Measurements from ENCODE around the gene SAP25. TPM values are rescaled to one million over a fixed set of nuclear protein-coding genes. Genes with fewer than 3 reads are reported as not detected.

Gene SAP25
- total RNA-seq, 1 experiment from 2014 or later = 3.0 TPM

- POLR2A ChIA-PET = interaction anchor here (0.6 to 1.1 kb wide), 2 partner anchors 39 to 317 kb away, joined by 3 to 4 read pairs; partner anchors contain the start of genes MOSPD3 and UFSP1
- intact Hi-C loops (cut with micrococcal nuclease; ENCODE audit: unreplicated experiment) = no loop called here
- ATAC-seq (no peak), DNase-seq (ENCODE audit: low read depth, low spot score) (no peak)
- no TSS peak for BruUV-seq (replicated peaks)
- H3K27me3 ChIP-seq (ENCODE audit: control insufficient read depth, insufficient read depth, low read length) = no peaks in the 10 kb centered on the region
- no peaks in the 10 kb centered on the region for H3K9me3 ChIP-seq (ENCODE audit: control insufficient read depth, insufficient read depth, low read depth, low read length)
- no peak overlapping the region for H3K27ac ChIP-seq (ENCODE audit: low read length)
- H3K4me1 ChIP-seq (ENCODE audit: control insufficient read depth, insufficient read depth, low read length) = peaks cover 27% of the 10 kb centered on the region
- in situ Hi-C loops (cut with HindIII; ENCODE audit: low pct_unique_long_range_greater_than_20kb, low sequenced_read_pairs) = no loop called here
- CTCF ChIA-PET = interaction anchor here (0.6 kb wide), 1 partner anchor 83 kb away, joined by 3 read pairs; the partner anchor contains the start of gene ACTL6B
- TF ChIP-seq POLR2AphosphoS5 (IDR thresholded peaks at IDR 0.05; ENCODE audit: low read depth, low read length) (no peak), SIN3A (IDR thresholded peaks at IDR 0.05; ENCODE audit: borderline replicate concordance, insufficient read depth, low read depth, low read length) (no peak), CTCF (IDR thresholded peaks at IDR 0.05) (no peak), TCF7L2 (IDR thresholded peaks at IDR 0.05; ENCODE audit: low read depth, low read length) (no peak)
- TF ChIP-seq, protein P1, sequence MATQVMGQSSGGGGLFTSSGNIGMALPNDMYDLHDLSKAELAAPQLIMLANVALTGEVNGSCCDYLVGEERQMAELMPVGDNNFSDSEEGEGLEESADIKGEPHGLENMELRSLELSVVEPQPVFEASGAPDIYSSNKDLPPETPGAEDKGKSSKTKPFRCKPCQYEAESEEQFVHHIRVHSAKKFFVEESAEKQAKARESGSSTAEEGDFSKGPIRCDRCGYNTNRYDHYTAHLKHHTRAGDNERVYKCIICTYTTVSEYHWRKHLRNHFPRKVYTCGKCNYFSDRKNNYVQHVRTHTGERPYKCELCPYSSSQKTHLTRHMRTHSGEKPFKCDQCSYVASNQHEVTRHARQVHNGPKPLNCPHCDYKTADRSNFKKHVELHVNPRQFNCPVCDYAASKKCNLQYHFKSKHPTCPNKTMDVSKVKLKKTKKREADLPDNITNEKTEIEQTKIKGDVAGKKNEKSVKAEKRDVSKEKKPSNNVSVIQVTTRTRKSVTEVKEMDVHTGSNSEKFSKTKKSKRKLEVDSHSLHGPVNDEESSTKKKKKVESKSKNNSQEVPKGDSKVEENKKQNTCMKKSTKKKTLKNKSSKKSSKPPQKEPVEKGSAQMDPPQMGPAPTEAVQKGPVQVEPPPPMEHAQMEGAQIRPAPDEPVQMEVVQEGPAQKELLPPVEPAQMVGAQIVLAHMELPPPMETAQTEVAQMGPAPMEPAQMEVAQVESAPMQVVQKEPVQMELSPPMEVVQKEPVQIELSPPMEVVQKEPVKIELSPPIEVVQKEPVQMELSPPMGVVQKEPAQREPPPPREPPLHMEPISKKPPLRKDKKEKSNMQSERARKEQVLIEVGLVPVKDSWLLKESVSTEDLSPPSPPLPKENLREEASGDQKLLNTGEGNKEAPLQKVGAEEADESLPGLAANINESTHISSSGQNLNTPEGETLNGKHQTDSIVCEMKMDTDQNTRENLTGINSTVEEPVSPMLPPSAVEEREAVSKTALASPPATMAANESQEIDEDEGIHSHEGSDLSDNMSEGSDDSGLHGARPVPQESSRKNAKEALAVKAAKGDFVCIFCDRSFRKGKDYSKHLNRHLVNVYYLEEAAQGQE (IDR thresholded peaks at IDR 0.05; ENCODE audit: insufficient read depth in 1 of 2, low read depth in 2 of 2, low read length in 1 of 2) = no peak
- H3K4me3 ChIP-seq (ENCODE audit: low read depth in 2 of 2, low read length in 2 of 2) = no peak overlapping the region
- no peaks in the 10 kb centered on the region for H3K36me3 ChIP-seq (ENCODE audit: control insufficient read depth, insufficient read depth, low read length)
Observed at GRCh38 chr7:100572949-100573675, 588 bp downstream of the SAP25 start.

GRCh38 chr7:100572281-100572948, 1.3 kb downstream of the SAP25 start:
- ATAC-seq = no peak
- no peaks in the 10 kb centered on the region for H3K36me3 ChIP-seq (ENCODE audit: control insufficient read depth, insufficient read depth, low read length)
- POLR2A ChIA-PET = interaction anchor here (0.6 to 1.1 kb wide), 2 partner anchors 40 to 126 kb away, joined by 4 to 7 read pairs; partner anchors contain the start of gene MOSPD3

More at GRCh38 chr7:100572281-100572948, 1.3 kb downstream of the SAP25 start:
- peaks cover 34% of the 10 kb centered on the region for H3K4me1 ChIP-seq (ENCODE audit: control insufficient read depth, insufficient read depth, low read length)
- H3K27ac ChIP-seq (ENCODE audit: low read length) = no peak overlapping the region
- TF ChIP-seq, protein P1 (IDR thresholded peaks at IDR 0.05; ENCODE audit: insufficient read depth in 1 of 2, low read depth in 2 of 2, low read length in 1 of 2) = no peak
- TF ChIP-seq SIN3A (IDR thresholded peaks at IDR 0.05; ENCODE audit: borderline replicate concordance, insufficient read depth, low read depth, low read length) (no peak), POLR2AphosphoS5 (IDR thresholded peaks at IDR 0.05; ENCODE audit: low read depth, low read length) (no peak), TCF7L2 (IDR thresholded peaks at IDR 0.05; ENCODE audit: low read depth, low read length) (no peak), CTCF (IDR thresholded peaks at IDR 0.05) (no peak)
- no peaks in the 10 kb centered on the region for H3K9me3 ChIP-seq (ENCODE audit: control insufficient read depth, insufficient read depth, low read depth, low read length)
- CTCF ChIA-PET = interaction anchor here (0.6 kb wide), 1 partner anchor 84 kb away, joined by 3 read pairs; the partner anchor contains the start of gene ACTL6B
- H3K27me3 ChIP-seq (ENCODE audit: control insufficient read depth, insufficient read depth, low read length) = no peaks in the 10 kb centered on the region
- no peak overlapping the region for H3K4me3 ChIP-seq (ENCODE audit: low read depth in 2 of 2, low read length in 2 of 2)
- no TSS peak for BruUV-seq (replicated peaks)
- intact Hi-C loops (cut with micrococcal nuclease; ENCODE audit: unreplicated experiment) = no loop called here
- no peak for DNase-seq (ENCODE audit: low read depth, low spot score)
- in situ Hi-C loops (cut with HindIII; ENCODE audit: low pct_unique_long_range_greater_than_20kb, low sequenced_read_pairs) = no loop called here

Data from Panc1 (cell line).